Measurements from ENCODE around the gene CHD2.
"Not testable (repeated sequence)": the region's sequence is repeated elsewhere in the genome, so short reads cannot be mapped to it uniquely, and the experiment has no call there.

Gene CHD2

DNA sequence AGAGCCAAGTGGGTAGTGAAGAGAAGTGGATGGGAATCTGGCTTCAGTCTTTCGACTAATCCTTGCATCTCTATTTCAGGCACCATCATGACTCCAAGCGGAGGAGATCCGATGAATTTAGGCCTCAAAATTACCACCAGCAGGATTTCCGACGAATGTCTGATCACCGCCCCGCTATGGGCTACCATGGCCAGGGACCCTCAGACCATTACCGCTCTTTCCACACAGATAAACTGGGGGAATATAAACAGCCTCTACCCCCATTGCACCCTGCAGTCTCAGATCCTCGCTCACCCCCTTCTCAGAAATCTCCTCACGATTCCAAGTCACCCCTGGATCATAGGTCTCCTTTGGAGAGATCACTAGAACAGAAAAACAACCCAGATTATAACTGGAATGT, 124.2 kb downstream of the CHD2 start:
- DNase-seq: no peak

- no peak for DNase-seq
Measured at GRCh38 chr15:93024716-93025624, 124.8 kb downstream of the CHD2 start.

GRCh38 chr15:93025625-93025982, 125.5 kb downstream of the CHD2 start:
- no peak for DNase-seq

GRCh38 chr15:93026380-93026817, 126.3 kb downstream of the CHD2 start:
- no peak for DNase-seq

DNA sequence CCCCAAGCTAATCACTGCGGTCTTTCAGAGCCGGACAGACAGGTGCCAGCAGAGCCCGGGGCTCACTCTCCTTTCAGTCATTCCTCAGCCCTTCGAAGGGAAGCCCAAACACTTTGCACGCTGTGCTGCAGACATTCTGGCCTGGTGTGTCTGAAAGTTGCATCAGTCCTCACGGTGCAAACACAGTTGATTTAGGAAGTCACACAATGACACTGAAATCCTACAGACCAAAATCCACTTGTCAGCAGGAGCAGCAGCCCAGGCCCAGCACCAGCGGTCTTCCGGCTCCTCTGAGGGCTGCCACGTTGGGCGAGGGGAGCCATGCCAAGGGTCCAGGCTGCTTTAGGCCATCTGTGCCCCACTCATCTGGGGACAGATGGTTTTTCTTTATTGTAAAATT, 127.3 kb downstream of the CHD2 start:
- DNase-seq: no peak

- no peak for DNase-seq
Measured at GRCh38 chr15:93028111-93028631, 128.0 kb downstream of the CHD2 start.

- no peak for DNase-seq
Measured at GRCh38 chr15:93028632-93029213, 128.6 kb downstream of the CHD2 start.

- DNase-seq: no peak
Measured at GRCh38 chr15:93029214-93029835, 129.2 kb downstream of the CHD2 start.

DNA sequence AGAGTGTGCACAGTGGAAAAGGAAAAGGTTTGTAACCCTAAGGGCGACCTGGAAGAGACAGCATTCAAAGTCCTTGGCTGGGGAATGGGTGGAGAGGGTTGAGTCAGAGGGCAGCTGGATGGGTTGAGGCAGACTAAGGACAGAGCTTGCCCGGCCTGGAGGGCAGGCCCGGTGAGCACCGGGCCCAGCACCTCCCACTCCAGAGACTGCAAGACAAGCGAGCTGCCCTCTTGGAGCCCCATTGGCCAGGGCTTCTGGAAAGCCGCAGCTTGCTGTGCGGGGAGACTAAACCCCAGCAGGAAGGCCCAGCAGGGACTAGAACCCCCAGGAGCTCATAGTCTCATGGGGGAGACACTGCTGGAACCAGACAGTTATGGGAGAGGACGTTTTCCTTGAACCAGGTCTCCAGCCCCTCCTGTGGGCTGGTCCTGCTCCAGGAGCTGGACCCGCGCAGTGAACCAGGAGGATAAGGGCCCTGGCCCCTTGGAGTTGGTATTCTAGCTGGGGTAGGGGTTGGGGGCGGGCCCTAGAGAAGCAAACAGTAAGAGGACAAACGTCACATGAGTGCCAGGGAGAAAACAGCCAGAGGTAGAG, 129.8 kb downstream of the CHD2 start:
- no peak for DNase-seq

- peak; percentile 63 for DNase-seq
Measured at GRCh38 chr15:93030430-93031102, 130.4 kb downstream of the CHD2 start.

GRCh38 chr15:93031103-93031464, 131.0 kb downstream of the CHD2 start:
- no peak for DNase-seq

GRCh38 chr15:93031557-93032384, 131.6 kb downstream of the CHD2 start:
- DNase-seq: not testable (repeated sequence)

- not testable (repeated sequence) for DNase-seq
Measured at GRCh38 chr15:93032515-93033206, 132.5 kb downstream of the CHD2 start.

DNA sequence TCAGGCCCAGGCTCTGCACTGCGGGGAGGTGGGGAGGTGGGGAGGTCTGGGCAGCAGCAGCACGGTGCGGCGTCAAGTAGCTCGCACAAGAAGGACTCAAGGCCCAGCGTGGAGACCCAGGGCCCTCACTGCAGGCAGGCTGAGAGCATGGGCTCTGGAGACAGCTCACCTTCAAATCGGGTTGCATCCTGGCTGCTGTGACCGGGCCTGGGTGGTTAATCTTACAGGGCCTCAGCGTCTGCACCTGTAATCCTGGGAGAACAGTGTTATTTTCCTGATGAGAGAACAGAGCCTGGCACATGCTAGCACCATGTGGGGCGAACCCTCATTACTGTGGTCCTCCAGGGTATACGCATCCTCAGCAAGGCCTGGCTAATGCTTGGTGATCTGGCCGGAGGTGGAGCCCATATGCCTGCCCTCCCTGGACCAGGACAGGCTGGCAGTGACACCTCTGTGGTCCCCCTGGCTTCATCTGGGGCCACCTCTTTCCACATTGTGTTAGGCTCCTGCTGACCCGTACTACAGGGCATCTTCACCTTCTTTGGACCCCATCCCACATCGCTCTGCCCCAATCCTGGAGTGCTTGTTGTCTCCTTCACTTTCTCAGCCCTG, 133.4 kb downstream of the CHD2 start:
- no peak for DNase-seq

GRCh38 chr15:93034512-93034911, 134.4 kb downstream of the CHD2 start:
- DNase-seq: no peak

GRCh38 chr15:93035092-93035915, 135.2 kb downstream of the CHD2 start:
- DNase-seq: no peak

DNA sequence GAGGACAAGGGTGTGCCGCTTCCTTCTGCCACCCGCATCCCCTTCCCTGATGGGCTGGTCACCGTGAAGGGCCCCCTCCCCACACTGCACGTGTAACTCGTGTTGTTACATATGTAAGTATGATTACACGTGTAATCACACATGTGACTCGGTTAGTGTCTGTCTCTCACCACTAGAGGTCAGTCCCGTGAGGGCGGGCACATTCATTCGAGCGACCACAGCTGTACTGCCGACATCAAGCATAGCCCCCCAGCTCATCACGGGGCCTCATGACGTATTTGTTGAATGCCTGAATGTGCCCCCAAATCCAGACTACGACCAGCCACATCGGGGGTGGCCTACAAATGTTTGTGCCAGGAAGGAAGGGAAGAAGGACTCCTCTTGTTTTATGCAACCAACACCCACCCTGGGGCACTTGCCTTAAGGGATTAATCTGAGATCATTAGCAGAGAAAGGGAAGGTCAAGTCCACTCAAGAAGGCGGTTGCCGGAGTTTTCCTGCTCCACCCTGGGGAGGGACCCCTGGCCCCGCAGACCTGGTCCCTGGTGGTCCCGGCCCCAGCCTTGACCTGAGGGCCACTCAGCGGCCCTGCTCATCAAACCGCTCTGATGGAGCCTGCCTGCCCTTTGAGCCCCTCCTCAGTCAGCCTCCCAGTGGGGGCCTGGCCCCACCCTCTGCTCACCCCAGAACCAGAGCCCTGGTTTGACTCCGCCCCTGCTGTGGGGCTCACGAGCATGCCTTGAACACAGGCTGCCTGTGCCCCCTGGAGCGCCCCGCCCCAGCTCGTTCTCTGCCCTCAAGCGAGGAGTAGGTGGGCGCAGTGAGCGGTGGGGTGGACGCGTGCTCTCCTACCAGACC, 136.1 kb downstream of the CHD2 start:
- peak; percentile 49 for DNase-seq

GRCh38 chr15:93036951-93037819, 137.1 kb downstream of the CHD2 start:
- DNase-seq: no peak

Measured in activated gamma-delta T cell treated with Interleukin-2 at 50 U/mL for 16 hours (primary cell).